ENCODE data around the gene WFS1. TPM values are rescaled to one million over a fixed set of nuclear protein-coding genes. Genes with fewer than 3 reads are reported as not detected.

The WFS1 gene
- total and polyA plus RNA-seq, 2 of the 13 experiments (the other 11 are each of a cell fraction or from before 2014, with no cell fraction given), result 39.1 to 42.2 TPM

- no peak for TF ChIP-seq ZBTB46 (CRISPR knock-in tag; IDR thresholded peaks at IDR 0.05; ENCODE audit: borderline replicate concordance)
- no peak for TF ChIP-seq ZNF281 (CRISPR knock-in tag; IDR thresholded peaks at IDR 0.05; ENCODE audit: borderline replicate concordance)
- TF ChIP-seq MTA3 (CRISPR knock-in tag; IDR thresholded peaks at IDR 0.05), result no peak
- no peak for TF ChIP-seq DPF2 (CRISPR knock-in tag; IDR thresholded peaks at IDR 0.05; ENCODE audit: borderline replicate concordance, low read depth)
- TF ChIP-seq MLLT10 (CRISPR knock-in tag; IDR thresholded peaks at IDR 0.05), result no peak
- TF ChIP-seq ZNF720 (CRISPR knock-in tag; IDR thresholded peaks at IDR 0.05), result no peak
- TF ChIP-seq ESRRA (CRISPR knock-in tag; IDR thresholded peaks at IDR 0.05; ENCODE audit: low read depth), result no peak
- no peak for TF ChIP-seq ZNF33B (CRISPR knock-in tag; IDR thresholded peaks at IDR 0.05)
- peak; percentile 91 for TF ChIP-seq ZBTB38 (CRISPR knock-in tag; IDR thresholded peaks at IDR 0.05)
- TF ChIP-seq NR2F2 (IDR thresholded peaks at IDR 0.05; ENCODE audit: borderline replicate concordance, low read depth), result no peak
- 0 out of 2 replicates have a peak, but pooled peaks have one; percentile 11 for TF ChIP-seq RXRA (CRISPR knock-in tag; IDR thresholded peaks at IDR 0.05)
- TF ChIP-seq CCDC6 (CRISPR knock-in tag; IDR thresholded peaks at IDR 0.05), result no peak
- no peak for TF ChIP-seq HNRNPL (IDR thresholded peaks at IDR 0.05; ENCODE audit: low read depth, low read length)
- no peak for TF ChIP-seq AKAP8 (CRISPR knock-in tag; IDR thresholded peaks at IDR 0.05)
- no peak for TF ChIP-seq REXO4 (CRISPR knock-in tag; IDR thresholded peaks at IDR 0.05; ENCODE audit: borderline replicate concordance)
- no peak for TF ChIP-seq ZNF580 (CRISPR knock-in tag; IDR thresholded peaks at IDR 0.05; ENCODE audit: borderline replicate concordance, low read depth)
- no peak for TF ChIP-seq CERS6 (CRISPR knock-in tag; IDR thresholded peaks at IDR 0.05)
- TF ChIP-seq BRCA1 (CRISPR knock-in tag; IDR thresholded peaks at IDR 0.05), result peak; percentile 66; the same call in 1 of the 2 replicates
- TF ChIP-seq DR1 (CRISPR knock-in tag; IDR thresholded peaks at IDR 0.05), result no peak
- 0 out of 2 replicates have a peak, but pooled peaks have one; percentile 15 for TF ChIP-seq AHR (CRISPR knock-in tag; IDR thresholded peaks at IDR 0.05)
- no peak for TF ChIP-seq THAP9 (CRISPR knock-in tag; IDR thresholded peaks at IDR 0.05; ENCODE audit: borderline replicate concordance)
- TF ChIP-seq SRY (CRISPR knock-in tag; IDR thresholded peaks at IDR 0.05), result no peak
These were observed 7.6 kb downstream of the WFS1 start (continued) for GRCh38 chr4:6277139-6277802.
